IMR-90 (cell line): ENCODE measurements around the gene N4BP2L1. TPM values are rescaled to one million over a fixed set of nuclear protein-coding genes. Genes with fewer than 3 reads are reported as not detected.

Experiments
- ATAC-seq: fragments of 200-7000 bp; cut with Tn5 transposase; 2 replicates; pipeline ENCODE4 v1.9.1; 2020; ENCODE audit warnings: low read depth, mild to moderate bottlenecking, moderate library complexity
- BruUV-seq: library from RNA; stranded (reverse); fragments of 400-500 nt; replicated peaks from 2 replicates; lab custom pipeline; 2021; lab: Mats Ljungman, UMichigan
- CTCF ChIA-PET: fragments of 300-600 bp; formaldehyde crosslinking; extraction: SDS; loops from one replicate; lab custom pipeline; 2021; ENCODE audit warnings: antibody characterized with exemption; lab: Yijun Ruan, JAX
- POLR2A ChIA-PET: fragments of 300-600 bp; sonication (Branson Sonifier 250); formaldehyde crosslinking; loops from one replicate; lab custom pipeline; 2022; ENCODE audit warnings: antibody characterized with exemption; ENCODE audit not compliant: unreplicated experiment; lab: Charles Lee
- DNase-seq: peaks from one replicate; pipeline ENCODE4 v3.0.0; 2013
- H2AFZ ChIP-seq: replicated peaks from 2 replicates; pipeline ENCODE3; 2013; ENCODE audit warnings: low read length, mild to moderate bottlenecking; ENCODE audit not compliant: poor library complexity
- H2AK5ac ChIP-seq: 2 replicates; pipeline ENCODE4 v1.6.1; 2013; ENCODE audit warnings: low read depth, low read length, inconsistent platforms
- H2AK9ac ChIP-seq: replicated peaks from 2 replicates; pipeline ENCODE3; 2013; ENCODE audit warnings: mild to moderate bottlenecking, low read depth, low read length, moderate library complexity; ENCODE audit not compliant: poor library complexity
- H2BK120ac ChIP-seq: 2 replicates; pipeline ENCODE4 v1.6.1; 2013; ENCODE audit warnings: low read depth, low read length, inconsistent platforms
- H2BK15ac ChIP-seq: 3 replicates; pipeline ENCODE4 v1.6.1; 2013; ENCODE audit warnings: low read depth, low read length, inconsistent platforms
- H2BK20ac ChIP-seq: 2 replicates; pipeline ENCODE4 v1.6.1; 2013; ENCODE audit warnings: low read depth, mild to moderate bottlenecking, inconsistent platforms, low read length, moderate library complexity
- H2BK5ac ChIP-seq: 2 replicates; pipeline ENCODE4 v1.6.1; 2013; ENCODE audit warnings: mild to moderate bottlenecking, low read depth, low read length, inconsistent platforms; ENCODE audit not compliant: poor library complexity, severe bottlenecking
- H3K14ac ChIP-seq: replicated peaks from 2 replicates; pipeline ENCODE4 v1.6.1; 2013; ENCODE audit warnings: low read depth, low read length, inconsistent platforms
- H3K18ac ChIP-seq: 2 replicates; pipeline ENCODE4 v1.6.1; 2013; ENCODE audit warnings: low read depth, low read length, control low read depth
- H3K23ac ChIP-seq: 2 replicates; pipeline ENCODE4 v1.6.1; 2013; ENCODE audit warnings: low read depth, low read length, inconsistent platforms
- H3K27ac ChIP-seq: 2 replicates; pipeline ENCODE4 v1.5.1; 2013; ENCODE audit warnings: mild to moderate bottlenecking, control low read depth, low read length; ENCODE audit not compliant: insufficient read depth
- H3K27me3 ChIP-seq: 2 replicates; pipeline ENCODE4 v1.6.1; 2013; ENCODE audit warnings: low read length; ENCODE audit not compliant: control insufficient read depth, insufficient read depth
- H3K36me3 ChIP-seq: 2 replicates; pipeline ENCODE4 v1.6.1; 2013; ENCODE audit warnings: low read length, mixed read lengths; ENCODE audit not compliant: control insufficient read depth, insufficient read depth
- H3K4ac ChIP-seq: 2 replicates; pipeline ENCODE4 v1.6.1; 2013; ENCODE audit warnings: low read depth, low read length, inconsistent platforms
- H3K4me1 ChIP-seq: 2 replicates; pipeline ENCODE4 v1.6.1; 2013; ENCODE audit warnings: low read length, mixed read lengths; ENCODE audit not compliant: control insufficient read depth, insufficient read depth
- H3K4me2 ChIP-seq: 2 replicates; pipeline ENCODE4 v1.6.1; 2013; ENCODE audit warnings: low read depth, mild to moderate bottlenecking, control low read depth, low read length, moderate library complexity
- H3K4me3 ChIP-seq: 2 replicates; pipeline ENCODE4 v1.5.1; 2013; ENCODE audit warnings: low read depth, mild to moderate bottlenecking, control low read depth, low read length, moderate library complexity; ENCODE audit not compliant: insufficient read depth
- H3K56ac ChIP-seq: 2 replicates; pipeline ENCODE4 v1.6.1; 2013; ENCODE audit warnings: low read length, inconsistent platforms; ENCODE audit not compliant: insufficient read depth; ENCODE audit errors: extremely low read depth
- H3K79me1 ChIP-seq, 2 experiments: 2 replicates each; pipeline ENCODE4 v1.6.1; 2013; ENCODE audit warnings: low read length in 2 of 2, inconsistent platforms in 1 of 2, low read depth in 1 of 2
- H3K9ac ChIP-seq: 2 replicates; pipeline ENCODE4 v1.6.1; 2013; ENCODE audit warnings: low read depth, low read length, control low read depth
- H3K9me1 ChIP-seq: 2 replicates; pipeline ENCODE4 v1.6.1; 2013; ENCODE audit warnings: low read length, inconsistent platforms; ENCODE audit not compliant: insufficient read depth
- H3K9me3 ChIP-seq: 2 replicates; pipeline ENCODE4 v1.6.1; 2013; ENCODE audit warnings: low read length; ENCODE audit not compliant: control insufficient read depth, insufficient read depth
- H4K20me1 ChIP-seq: 2 replicates; pipeline ENCODE4 v1.6.1; 2013; ENCODE audit warnings: low read length, inconsistent platforms; ENCODE audit not compliant: insufficient read depth
- H4K5ac ChIP-seq: 2 replicates; pipeline ENCODE4 v1.6.1; 2013; ENCODE audit warnings: mild to moderate bottlenecking, low read depth, low read length, control low read depth
- H4K8ac ChIP-seq, 2 experiments: 2 replicates each; pipeline ENCODE4 v1.6.1; 2013; ENCODE audit warnings: low read depth in 2 of 2, low read length in 2 of 2, control low read depth in 1 of 2, inconsistent platforms in 1 of 2
- H4K91ac ChIP-seq: 2 replicates; pipeline ENCODE4 v1.6.1; 2013; ENCODE audit warnings: low read depth, low read length, inconsistent platforms; ENCODE audit not compliant: insufficient read depth
- BHLHE40 ChIP-seq: fragments of 150-350 bp; IDR thresholded peaks from 2 replicates; pipeline ENCODE4 v1.6.1; 2016; ENCODE audit warnings: mild to moderate bottlenecking, low read depth, low read length
- CEBPB ChIP-seq: IDR thresholded peaks from 2 replicates; pipeline ENCODE4 v1.6.1; 2012; ENCODE audit warnings: low read depth, low read length, improper control_type of control experiment
- CHD1 ChIP-seq: IDR thresholded peaks from 2 replicates; pipeline ENCODE4 v1.6.1; 2012; ENCODE audit warnings: low read depth, low read length, improper control_type of control experiment
- CTCF ChIP-seq: conservative IDR thresholded peaks from 2 replicates; pipeline ENCODE4 v1.5.1; 2012; ENCODE audit warnings: mild to moderate bottlenecking, low read depth, low read length, improper control_type of control experiment
- ELK1 ChIP-seq: fragments of 150-350 bp; IDR thresholded peaks from 2 replicates; pipeline ENCODE4 v1.6.1; 2016; ENCODE audit warnings: low read depth, mild to moderate bottlenecking, low read length, moderate library complexity, borderline replicate concordance
- FOS ChIP-seq: fragments of 150-350 bp; IDR thresholded peaks from 2 replicates; pipeline ENCODE4 v1.6.1; 2016; ENCODE audit warnings: low read depth, low read length
- MAFK ChIP-seq: IDR thresholded peaks from 2 replicates; pipeline ENCODE4 v1.6.1; 2012; ENCODE audit warnings: low read depth, low read length, improper control_type of control experiment
- MAZ ChIP-seq: IDR thresholded peaks from 2 replicates; pipeline ENCODE4 v1.6.1; 2012; ENCODE audit warnings: low read depth, mild to moderate bottlenecking, low read length, improper control_type of control experiment, moderate library complexity, borderline replicate concordance
- NFE2L2 ChIP-seq: fragments of 150-350 bp; IDR thresholded peaks from 2 replicates; pipeline ENCODE4 v1.6.1; 2016; ENCODE audit warnings: low read depth, mild to moderate bottlenecking, low read length
- RAD21 ChIP-seq: IDR thresholded peaks from 2 replicates; pipeline ENCODE4 v1.6.1; 2012; ENCODE audit warnings: low read length, improper control_type of control experiment
- RCOR1 ChIP-seq: IDR thresholded peaks from 2 replicates; pipeline ENCODE4 v1.6.1; 2012; ENCODE audit warnings: mild to moderate bottlenecking, low read length, improper control_type of control experiment; ENCODE audit not compliant: insufficient replicate concordance
- RFX5 ChIP-seq: IDR thresholded peaks from 2 replicates; pipeline ENCODE4 v1.8.0; 2012; ENCODE audit warnings: low read depth, mild to moderate bottlenecking, low read length, moderate library complexity
- SMC3 ChIP-seq: fragments of 150-350 bp; IDR thresholded peaks from 2 replicates; pipeline ENCODE4 v1.6.1; 2016; ENCODE audit warnings: low read depth, mild to moderate bottlenecking, antibody characterized with exemption, low read length, moderate library complexity
- USF2 ChIP-seq: fragments of 150-350 bp; IDR thresholded peaks from 2 replicates; pipeline ENCODE4 v1.6.1; 2017; ENCODE audit warnings: mild to moderate bottlenecking, antibody characterized with exemption, low read length, low read depth
- WGBS, 2 experiments: methylation state at CpG; one replicate each; pipeline versions ENCODE4 v1.1.5 to v1.1.7; 2013; ENCODE audit warnings: missing lambda C conversion rate in 2 of 2; ENCODE audit not compliant: insufficient read length in 1 of 2; ENCODE audit errors: extremely low coverage in 2 of 2; 5-methylcytosine and 5-hydroxymethylcytosine counted together
- dilution Hi-C: fragments of 300-500 bp; cut with HindIII; formaldehyde crosslinking; loops from one replicate; pipeline ENCODE4 v1.14.3; 2018; ENCODE audit warnings: low sequenced_read_pairs; ENCODE audit not compliant: unreplicated experiment
- in situ Hi-C: fragments of 300-500 bp; cut with MboI; formaldehyde crosslinking; loops from 3 replicates; pipeline ENCODE4 v1.14.3; 2019; ENCODE audit warnings: low sequenced_read_pairs, inconsistent platforms, mixed read lengths
- intact Hi-C: fragments of 100-400 bp; cut with micrococcal nuclease; formaldehyde crosslinking; loops from 2 replicates; pipeline ENCODE4 v1.10.0; 2022
- polyA plus RNA-seq, 3 experiments: library from polyadenylated mRNA; depleted of rRNA; stranded (reverse); fragments of >200 nt; gene quantifications; 2 replicates each; pipeline ENCODE4 v1.2.3, GENCODE V29; 2012; ENCODE audit warnings: low replicate concordance in 1 of 3
- total RNA-seq: library from RNA; depleted of rRNA; stranded (reverse); fragments of >200 nt; gene quantifications from 2 replicates; pipeline ENCODE4 v1.2.3, GENCODE V29; 2012

The N4BP2L1 gene
- total and polyA plus RNA-seq, 2 of the 4 experiments (the other 2 are of a cell fraction), result 0.18 to 0.46 TPM

- Histone ChIP-seq H2AFZ (no peak overlapping the region), H3K27ac (no peak overlapping the region), H3K27me3 (no peaks in the 10 kb centered on the region), H3K14ac (no peak overlapping the region), H3K36me3 (no peaks in the 10 kb centered on the region), H4K5ac (no peak overlapping the region), H2BK120ac (no peak overlapping the region), H3K23ac (no peak overlapping the region), H3K56ac (no peak overlapping the region), H3K9me3 (no peaks in the 10 kb centered on the region), H3K4me2 (no peak overlapping the region), H2AK5ac (no peak overlapping the region), H2AK9ac (no peak overlapping the region), H3K4me1 (no peaks in the 10 kb centered on the region), H3K4me3 (no peak overlapping the region), H3K9me1 (0 out of 2 replicates have a peak, but pooled peaks cover 2% of the 10 kb centered on the region), H3K9ac (no peak overlapping the region), H3K4ac (no peak overlapping the region), H3K18ac (no peak overlapping the region), H4K8ac (no peak overlapping the region), H2BK20ac (no peak overlapping the region), H4K20me1 (no peaks in the 10 kb centered on the region), H3K79me1 (no peaks in the 10 kb centered on the region), H2BK5ac (no peak overlapping the region), H4K91ac (no peak overlapping the region), H2BK15ac (no peak overlapping the region)
- DNase-seq, result no peak
- in situ Hi-C loops, result no loop called here
- no peak for ATAC-seq
- dilution Hi-C loops, result no loop called here
- POLR2A ChIA-PET, result no interaction called here
- TF ChIP-seq CHD1 (no peak), CEBPB (no peak), RFX5 (no peak), SMC3 (no peak), USF2 (no peak), NFE2L2 (no peak), CTCF (no peak), BHLHE40 (no peak), MAZ (no peak), RAD21 (no peak), ELK1 (no peak), MAFK (no peak), FOS (no peak), RCOR1 (no peak)
- intact Hi-C loops, result no loop called here
- no TSS peak for BruUV-seq
- CTCF ChIA-PET, result no interaction called here
- WGBS, 2 experiments, result no CpG with 5 or more reads among the region's 4 CpGs
These were observed 37.9 kb downstream of the N4BP2L1 start for GRCh38 chr13:32390048-32390447.
